ENCODE data around the gene PPFIA2.
A peak's percentile ranks its signal among the peaks of the same experiment; 100 is the strongest.

PPFIA2 gene

DNA sequence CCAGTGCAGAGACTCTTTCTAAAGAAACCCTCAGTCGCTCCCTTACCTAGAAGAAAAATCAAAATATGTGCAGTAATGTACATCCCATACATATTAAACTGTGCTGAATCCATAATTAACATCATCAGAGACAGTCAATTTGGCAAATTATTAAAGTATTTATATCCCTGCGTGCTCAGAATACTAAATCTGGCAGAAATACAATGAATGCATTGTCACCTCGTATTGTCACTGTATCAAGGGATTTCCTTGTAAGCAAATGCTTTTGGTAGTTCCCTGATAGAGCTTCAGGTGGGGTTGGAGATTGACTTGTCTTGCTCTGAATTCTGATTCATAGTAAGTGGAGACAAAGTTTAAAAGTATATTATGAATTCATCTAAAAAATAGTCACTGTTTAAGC lies 319.1 kb downstream of the PPFIA2 start:
- no peak for DNase-seq

GRCh38 chr12:81439344-81439743 lies 319.8 kb downstream of the PPFIA2 start:
- DNase-seq = no peak

- DNase-seq = no peak
These were observed 342.1 kb downstream of the PPFIA2 start for GRCh38 chr12:81417056-81417455.

DNA sequence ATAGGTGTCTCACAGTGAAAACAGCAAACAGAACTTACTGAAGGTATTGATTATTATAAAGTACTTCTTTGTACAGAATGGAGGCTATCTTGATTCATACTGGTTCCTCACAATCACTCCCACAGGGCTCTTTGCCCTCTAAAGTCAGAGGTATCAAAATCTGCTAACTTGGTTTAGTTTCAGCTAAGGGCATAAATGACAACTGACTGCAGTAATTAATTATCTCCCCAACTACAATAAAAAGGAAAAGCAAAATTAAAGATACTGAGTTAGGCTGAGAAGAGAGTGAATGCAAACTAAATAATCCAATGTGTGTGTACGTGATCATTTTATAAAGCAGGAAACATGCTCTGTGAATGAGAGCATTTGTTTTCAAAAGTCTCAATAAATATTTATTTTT lies 342.6 kb downstream of the PPFIA2 start:
- no peak for DNase-seq

DNA sequence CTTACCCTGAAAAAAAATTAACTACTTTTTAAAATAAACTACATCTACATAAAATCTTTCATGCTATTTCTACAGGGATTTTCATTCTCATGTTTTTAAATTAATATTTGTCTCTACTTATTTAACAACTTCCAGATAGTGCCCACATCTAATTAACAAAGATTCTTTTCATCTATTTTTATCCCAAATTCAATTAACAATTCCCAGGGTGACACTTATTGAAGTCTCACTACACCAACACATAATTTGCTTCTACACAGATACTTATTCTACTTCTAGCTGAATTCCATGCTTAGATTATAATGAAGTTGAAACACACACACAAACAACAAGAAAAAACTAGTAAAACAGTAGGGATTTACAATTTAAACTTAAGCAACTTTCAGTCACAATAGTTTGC lies 344.7 kb downstream of the PPFIA2 start:
- DNase-seq = no peak

DNA sequence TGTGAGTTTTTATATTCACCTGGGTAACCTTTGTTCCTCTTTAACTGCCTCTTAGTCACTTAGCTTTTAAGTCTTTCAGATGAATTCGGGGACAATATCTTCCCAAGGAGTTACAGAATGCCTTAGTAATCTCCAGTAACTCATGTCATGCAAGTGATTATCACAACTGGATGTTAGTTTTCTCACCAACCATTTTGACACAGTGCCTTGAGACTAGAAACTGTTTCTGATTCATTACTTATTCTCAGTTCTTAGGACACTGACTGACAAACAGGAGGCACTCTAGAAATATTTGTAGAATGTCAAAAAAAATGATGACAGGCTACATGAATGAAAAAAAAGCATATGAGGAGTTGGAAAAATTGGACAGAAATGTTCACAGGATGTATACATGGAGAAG lies 346.2 kb downstream of the PPFIA2 start:
- DNase-seq = no peak

DNA sequence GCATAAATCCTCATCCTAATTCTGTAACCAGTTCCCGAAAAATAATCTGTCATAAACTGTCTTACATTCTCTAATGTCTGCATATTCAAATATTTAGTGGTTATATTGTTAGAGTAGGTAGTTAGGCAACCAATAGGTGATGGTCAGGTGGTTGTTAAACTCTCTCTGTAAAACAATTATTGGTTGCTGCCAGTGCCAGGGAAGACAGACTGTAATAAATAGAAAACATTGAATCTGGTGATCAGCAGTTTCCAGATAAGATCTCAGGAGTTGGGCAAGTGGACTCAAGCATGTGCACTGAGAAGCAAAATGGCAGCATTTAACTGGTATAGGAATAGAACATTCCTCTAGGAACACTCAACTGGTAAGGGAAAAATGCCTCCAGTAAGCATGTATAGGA lies 355.8 kb downstream of the PPFIA2 start:
- no peak for DNase-seq

- no peak for DNase-seq
These were observed 357.9 kb downstream of the PPFIA2 start for GRCh38 chr12:81401241-81401640.

- DNase-seq = no peak
These were observed 359.1 kb downstream of the PPFIA2 start for GRCh38 chr12:81400024-81400423.

- DNase-seq = no peak
These were observed 363.7 kb downstream of the PPFIA2 start for GRCh38 chr12:81395431-81395830.

DNA sequence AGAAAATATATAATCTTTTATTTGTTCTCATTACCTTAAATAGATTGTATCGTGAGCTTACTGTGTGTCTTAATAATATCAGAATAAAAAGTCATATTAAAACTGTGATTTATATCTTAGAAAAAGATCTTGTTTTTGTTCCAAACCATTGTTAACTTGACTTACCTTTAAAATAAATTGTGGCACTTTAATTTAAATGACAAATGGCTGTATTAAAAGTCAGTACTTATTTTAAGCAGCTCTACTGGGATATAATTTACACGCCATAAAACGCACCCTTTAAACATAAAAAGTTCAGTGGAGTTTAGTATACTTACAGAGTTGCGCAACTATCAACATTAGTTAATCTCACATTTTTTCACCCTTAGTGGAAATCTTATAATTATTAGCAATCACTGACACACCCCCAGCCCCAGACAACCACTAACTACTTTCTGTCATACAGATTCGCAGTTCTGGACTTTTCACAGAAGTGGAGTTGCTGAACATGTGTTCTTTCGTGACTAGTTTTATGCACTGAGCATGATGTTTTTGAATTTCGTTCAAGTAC lies 369.5 kb downstream of the PPFIA2 start:
- no peak for DNase-seq

DNA sequence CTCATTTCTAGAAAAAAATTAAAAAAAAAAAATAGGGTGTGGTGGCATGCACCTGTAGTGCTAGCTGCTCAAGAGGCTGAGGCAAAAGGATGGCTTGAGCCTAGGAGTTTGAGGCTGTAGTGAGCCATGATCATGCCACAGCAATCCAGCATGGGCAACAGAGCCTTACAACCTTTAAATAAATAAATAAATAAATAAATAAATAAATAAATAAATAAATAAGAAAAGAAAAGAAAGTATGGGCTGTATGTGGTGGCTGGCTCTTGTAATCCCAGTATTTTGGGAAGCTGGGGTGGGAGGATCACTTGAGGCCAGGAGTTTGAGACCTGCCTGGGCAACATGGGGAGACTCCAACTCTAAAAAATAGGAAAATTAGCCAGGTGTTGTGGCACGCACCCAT lies 373.0 kb downstream of the PPFIA2 start:
- no peak for DNase-seq

GRCh38 chr12:81381951-81382350 lies 377.2 kb downstream of the PPFIA2 start:
- no peak for DNase-seq

DNA sequence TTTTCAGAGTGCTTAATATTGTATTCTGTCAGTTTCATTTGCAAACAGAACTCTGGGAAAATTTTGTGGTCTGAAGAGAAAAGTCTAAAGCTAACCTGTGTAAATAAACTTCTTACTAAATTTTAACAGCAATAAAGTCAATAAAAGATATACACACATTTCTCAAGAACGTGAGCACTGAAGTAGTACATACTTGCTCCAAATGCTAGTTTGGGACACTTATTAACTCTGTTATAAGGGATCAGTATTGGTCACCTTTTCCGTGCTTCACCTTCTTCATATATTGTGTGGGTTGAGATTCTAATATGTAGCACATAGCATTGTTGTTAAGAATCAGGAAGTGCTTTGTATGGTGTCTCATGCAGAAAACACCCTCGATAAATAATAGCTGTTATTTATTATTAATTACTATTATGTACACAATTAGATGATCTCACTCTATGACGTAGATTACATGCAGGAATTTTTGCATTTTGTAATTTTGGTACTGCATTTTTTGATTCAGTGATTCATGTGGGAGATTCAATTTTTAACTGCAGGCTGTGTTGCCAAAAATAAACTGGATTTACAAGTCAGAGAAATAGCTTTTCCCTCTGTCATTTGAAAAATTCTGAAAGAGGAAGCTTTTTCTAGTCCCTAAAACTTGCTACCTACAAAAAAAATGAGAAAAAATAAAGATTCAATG lies 380.4 kb downstream of the PPFIA2 start:
- no peak for DNase-seq

DNA sequence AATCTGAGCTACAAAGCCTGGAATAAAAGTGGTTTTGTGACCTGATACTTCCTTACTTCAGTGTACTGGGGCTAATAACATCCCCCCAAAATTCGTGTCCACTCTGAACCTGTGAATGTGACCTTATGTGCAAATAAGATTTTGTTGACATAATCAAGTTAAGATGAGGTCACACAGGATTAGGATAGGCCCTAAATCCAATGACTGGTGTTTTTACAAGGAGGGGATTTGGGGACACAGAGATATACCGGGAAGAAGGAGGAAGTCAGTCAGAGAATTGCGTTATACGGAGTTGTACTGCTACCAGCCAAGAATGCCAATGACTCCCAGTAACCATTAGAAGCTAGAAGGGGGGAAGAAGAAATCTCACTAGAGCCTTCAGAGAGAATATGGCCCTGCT lies 381.4 kb downstream of the PPFIA2 start:
- no peak for DNase-seq

GRCh38 chr12:81375969-81376368 lies 383.2 kb downstream of the PPFIA2 start:
- no peak for DNase-seq

GRCh38 chr12:81370456-81370855 lies 388.7 kb downstream of the PPFIA2 start:
- DNase-seq = no peak

- DNase-seq = no peak
These were observed 390.0 kb downstream of the PPFIA2 start for GRCh38 chr12:81369175-81369574.

DNA sequence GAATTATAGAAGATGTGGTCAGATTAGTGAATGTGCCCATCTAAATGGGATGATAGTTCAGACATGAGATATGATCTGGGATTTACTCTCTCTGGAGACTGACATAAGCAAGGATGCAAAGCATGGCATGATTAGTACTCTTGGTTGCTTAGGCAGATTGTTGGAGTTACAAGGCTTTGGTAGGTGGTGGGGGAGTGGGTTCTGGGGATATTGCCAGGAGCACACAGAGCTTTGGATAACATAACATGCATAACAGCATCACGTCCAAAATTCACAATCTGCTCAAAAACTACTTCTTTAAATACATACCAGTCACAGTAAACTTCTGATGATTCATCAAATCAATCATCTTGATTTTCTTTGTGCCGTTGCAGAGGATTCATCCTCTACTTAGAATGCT lies 393.9 kb downstream of the PPFIA2 start:
- DNase-seq = no peak

- no peak for DNase-seq
These were observed 398.2 kb downstream of the PPFIA2 start for GRCh38 chr12:81360916-81361315.

DNA sequence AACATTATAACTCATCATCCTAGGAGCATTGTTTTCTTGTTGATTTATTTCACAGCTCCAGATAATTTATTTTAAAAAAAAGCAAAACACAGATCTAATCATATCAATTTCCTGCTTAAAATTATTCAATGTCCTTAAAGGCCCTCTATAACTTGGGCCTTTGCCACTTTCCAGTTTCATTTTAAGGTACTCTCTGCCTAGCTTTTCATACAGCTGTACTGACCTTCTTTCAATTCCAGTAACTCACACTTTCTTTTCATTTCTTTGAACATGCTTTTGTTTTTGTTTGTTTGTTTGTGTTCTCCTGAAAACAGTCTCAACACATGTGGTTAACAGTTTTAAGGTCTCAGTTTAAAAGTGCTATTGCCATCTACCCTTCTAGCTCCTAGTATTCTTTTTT lies 399.4 kb downstream of the PPFIA2 start:
- no peak for DNase-seq

DNA sequence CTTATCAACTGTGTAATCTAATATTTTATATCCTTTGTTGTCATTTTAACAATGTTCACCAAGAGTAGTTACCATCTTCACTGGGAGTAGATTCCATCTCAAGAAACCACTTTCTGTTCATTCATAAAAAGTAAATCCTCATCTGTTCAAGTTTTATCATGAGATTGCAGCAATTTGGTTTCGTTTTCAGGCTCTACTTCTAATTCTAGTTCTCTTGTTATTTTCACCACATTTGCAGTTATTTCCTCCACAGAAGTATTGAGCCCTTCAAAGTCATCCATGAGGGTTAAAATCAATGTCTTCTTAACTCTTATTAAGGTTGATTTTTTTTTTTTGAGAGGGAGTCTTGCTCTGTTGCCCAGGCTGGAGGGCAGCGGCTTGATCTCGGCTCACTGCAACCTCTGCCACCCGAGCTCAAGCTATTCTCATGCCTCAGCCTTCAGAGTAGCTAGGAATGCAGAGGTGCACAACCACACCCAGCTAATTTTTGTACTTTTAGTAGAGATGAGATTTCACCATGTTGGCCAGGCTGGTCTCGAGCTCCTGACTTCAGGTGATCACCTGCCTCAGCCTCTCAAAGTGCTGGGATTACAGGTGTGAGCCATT lies 404.7 kb downstream of the PPFIA2 start:
- no peak for DNase-seq

- peak; percentile 2 for DNase-seq
These were observed 408.8 kb downstream of the PPFIA2 start for GRCh38 chr12:81350309-81350708.

GRCh38 chr12:81347404-81347803 lies 411.7 kb downstream of the PPFIA2 start:
- DNase-seq = no peak

DNA sequence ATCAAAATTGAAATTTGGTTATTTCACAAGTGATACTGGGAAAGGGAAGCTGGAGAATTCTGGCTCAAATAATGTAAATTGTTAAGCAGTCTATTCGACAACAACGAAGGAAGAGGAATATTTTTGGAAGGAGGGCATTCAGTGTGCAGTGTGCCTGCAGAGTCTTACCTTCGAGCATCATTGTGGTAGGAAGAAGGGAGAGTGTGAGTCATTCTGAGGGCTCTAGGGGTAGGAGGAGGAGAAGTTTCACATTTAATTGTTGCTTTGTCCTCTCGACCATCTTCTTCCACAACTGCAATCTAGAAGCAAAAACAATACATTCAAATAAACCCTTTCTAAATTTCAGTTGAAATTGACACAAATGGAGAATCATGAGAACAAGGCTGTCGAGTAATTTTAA lies 418.2 kb downstream of the PPFIA2 start:
- DNase-seq = no peak
